ENCODE results near the gene TOPBP1.

GRCh38 chr3:133692759-133693158 lies 31.0 kb upstream of the TOPBP1 start:
- TF ChIP-seq POLR2AphosphoS5 (IDR thresholded peaks at IDR 0.05; ENCODE audit: borderline replicate concordance, low read depth, low read length) (no peak), EZH2 (IDR thresholded peaks at IDR 0.05) (no peak)
